WTC11 (cell line): Measurements from ENCODE around the gene GHRHR. TPM values are rescaled to one million over a fixed set of nuclear protein-coding genes. Genes with fewer than 3 reads are reported as not detected.
A peak's percentile ranks its signal among the peaks of the same experiment; 100 is the strongest.

ENCODE experiments used
- ATAC-seq: fragments of 200-7000 bp; cut with Tn5 transposase; 2 replicates; pipeline ENCODE4 v1.10.0; 2021; ENCODE audit warnings: mild to moderate bottlenecking, moderate library complexity
- CTCF ChIA-PET: fragments of 300-600 bp; sonication (Branson Sonifier 250); formaldehyde crosslinking; loops from one replicate; lab custom pipeline; 2021; ENCODE audit warnings: antibody characterized with exemption; lab: Charles Lee
- POLR2A ChIA-PET: fragments of 350-600 bp; sonication (Branson Sonifier 250); formaldehyde crosslinking; loops from one replicate; lab custom pipeline; 2021; ENCODE audit warnings: antibody characterized with exemption; lab: Charles Lee
- DNase-seq: peaks from one replicate; pipeline ENCODE4 v3.0.0; 2021; ENCODE audit warnings: low spot score
- H3K27ac Mint-ChIP-seq: 2 replicates; pipeline ENCODE4 v1.8.0; 2021; ENCODE audit warnings: mixed read lengths
- H3K27me3 Mint-ChIP-seq: 2 replicates; pipeline ENCODE4 v1.8.0; 2021; ENCODE audit warnings: low read depth, mild to moderate bottlenecking, moderate library complexity, mixed read lengths
- H3K36me3 Mint-ChIP-seq: 2 replicates; pipeline ENCODE4 v1.8.0; 2021; ENCODE audit warnings: mixed read lengths
- H3K4me1 Mint-ChIP-seq: 2 replicates; pipeline ENCODE4 v1.8.0; 2022; ENCODE audit warnings: mixed read lengths
- H3K4me3 Mint-ChIP-seq: 2 replicates; pipeline ENCODE4 v1.8.0; 2021; ENCODE audit warnings: mild to moderate bottlenecking, moderate library complexity, mixed read lengths
- H3K9me3 Mint-ChIP-seq: 2 replicates; pipeline ENCODE4 v1.8.0; 2021; ENCODE audit warnings: mixed read lengths
- CREB1 ChIP-seq: sonication (generic); formaldehyde crosslinking; IDR thresholded peaks from 2 replicates; pipeline ENCODE4 v1.8.0; 2023; ENCODE audit warnings: mild to moderate bottlenecking, missing genetic modification reagents
- CREM ChIP-seq: sonication (generic); formaldehyde crosslinking; IDR thresholded peaks from 2 replicates; pipeline ENCODE4 v1.8.1; 2022; ENCODE audit warnings: mild to moderate bottlenecking, missing genetic modification reagents, moderate library complexity
- FOXP1 ChIP-seq: sonication (generic); formaldehyde crosslinking; IDR thresholded peaks from 2 replicates; pipeline ENCODE4 v1.8.0; 2022; ENCODE audit warnings: missing genetic modification reagents, mild to moderate bottlenecking, moderate library complexity, borderline replicate concordance
- JAZF1 ChIP-seq: fragments of 250-450 bp; sonication (Bioruptor Pico); IDR thresholded peaks from 2 replicates; pipeline ENCODE4 v1.9.0; 2021; ENCODE audit warnings: moderate library complexity, mild to moderate bottlenecking, inconsistent platforms
- MXD4 ChIP-seq: fragments of 250-450 bp; sonication (Bioruptor Pico); IDR thresholded peaks from 2 replicates; pipeline ENCODE4 v1.8.0; 2021; ENCODE audit warnings: mild to moderate bottlenecking, moderate library complexity, borderline replicate concordance
- NR2C2 ChIP-seq: sonication (generic); formaldehyde crosslinking; IDR thresholded peaks from 2 replicates; pipeline ENCODE4 v1.8.0; 2022; ENCODE audit warnings: mild to moderate bottlenecking, missing genetic modification reagents
- OVOL2 ChIP-seq: fragments of 250-450 bp; sonication (Bioruptor Pico); IDR thresholded peaks from 2 replicates; pipeline ENCODE4 v1.9.0; 2021; ENCODE audit warnings: mild to moderate bottlenecking, borderline replicate concordance
- RORB ChIP-seq: fragments of 250-450 bp; sonication (Bioruptor Pico); IDR thresholded peaks from 2 replicates; pipeline ENCODE4 v1.9.0; 2021; ENCODE audit warnings: mild to moderate bottlenecking
- SMAD4 ChIP-seq: sonication (generic); formaldehyde crosslinking; IDR thresholded peaks from 2 replicates; pipeline ENCODE4 v1.8.0; 2022; ENCODE audit warnings: mild to moderate bottlenecking, missing genetic modification reagents
- TCF7 ChIP-seq: sonication (generic); formaldehyde crosslinking; IDR thresholded peaks from 2 replicates; pipeline ENCODE4 v1.8.0; 2022; ENCODE audit warnings: mild to moderate bottlenecking, low read depth, missing genetic modification reagents, moderate library complexity
- TEAD1 ChIP-seq: sonication (generic); formaldehyde crosslinking; IDR thresholded peaks from 2 replicates; pipeline ENCODE4 v1.8.0; 2022; ENCODE audit warnings: mild to moderate bottlenecking, missing genetic modification reagents
- ZNF232 ChIP-seq: sonication (generic); formaldehyde crosslinking; IDR thresholded peaks from 2 replicates; pipeline ENCODE4 v1.8.0; 2022; ENCODE audit warnings: mild to moderate bottlenecking, missing genetic modification reagents
- total RNA-seq: library from RNA; stranded (reverse); gene quantifications from 3 replicates; pipeline ENCODE4 v1.2.3, GENCODE V29; 2021
- TF ChIP-seq, protein P1 (sequence below): sonication (generic); formaldehyde crosslinking; IDR thresholded peaks from 2 replicates; pipeline ENCODE4 v1.8.1; 2023; ENCODE audit warnings: mild to moderate bottlenecking, missing genetic modification reagents
- TF ChIP-seq, protein P2 (sequence below): sonication (generic); formaldehyde crosslinking; IDR thresholded peaks from 2 replicates; pipeline ENCODE4 v1.8.0; 2023; ENCODE audit warnings: missing genetic modification reagents, mild to moderate bottlenecking, borderline replicate concordance
- TF ChIP-seq, protein P3 (sequence below): sonication (generic); formaldehyde crosslinking; conservative IDR thresholded peaks from 2 replicates; pipeline ENCODE4 v1.8.1; 2023; ENCODE audit warnings: mild to moderate bottlenecking, low read depth, missing genetic modification reagents, moderate library complexity
- TF ChIP-seq, protein P4 (sequence below): sonication (generic); formaldehyde crosslinking; IDR thresholded peaks from 2 replicates; pipeline ENCODE4 v1.8.0; 2022; ENCODE audit warnings: mild to moderate bottlenecking, missing genetic modification reagents
- TF ChIP-seq, protein P5 (sequence below): sonication (generic); formaldehyde crosslinking; IDR thresholded peaks from 2 replicates; pipeline ENCODE4 v1.8.0; 2023; ENCODE audit warnings: missing genetic modification reagents
- TF ChIP-seq, protein P6 (sequence below): fragments of 250-450 bp; sonication (Bioruptor Pico); IDR thresholded peaks from 2 replicates; pipeline ENCODE4 v1.9.0; 2021; ENCODE audit warnings: mild to moderate bottlenecking
- TF ChIP-seq, protein P7 (sequence below): fragments of 250-450 bp; sonication (Bioruptor Pico); IDR thresholded peaks from 2 replicates; pipeline ENCODE4 v1.9.0; 2021; ENCODE audit warnings: mild to moderate bottlenecking, borderline replicate concordance

Gene GHRHR
- total RNA-seq, 1 experiment from 2014 or later = 5.0 TPM

DNA sequence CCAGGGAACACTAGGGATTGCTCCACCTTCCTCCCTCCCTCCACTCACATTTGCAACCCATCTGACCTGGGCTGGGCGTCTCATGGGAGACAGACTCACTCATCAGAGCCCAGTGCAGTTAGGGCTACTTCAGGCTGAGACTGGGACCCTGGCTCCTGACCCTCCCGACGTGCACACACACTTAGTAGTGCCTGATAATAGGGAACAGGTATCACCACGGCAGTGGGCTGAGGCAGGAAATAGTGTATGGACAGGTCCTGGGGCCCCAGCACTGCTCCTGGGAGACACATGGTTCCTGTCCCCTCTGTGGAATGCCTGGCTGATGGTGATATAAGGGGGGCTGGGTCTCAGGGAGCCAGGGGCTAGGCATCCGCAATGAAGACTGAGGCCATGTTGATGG is 37.8 kb upstream of the GHRHR start:
- DNase-seq (peak; percentile 5), ATAC-seq (no peak)
- POLR2A ChIA-PET = no interaction called here
- Mint-ChIP-seq H3K27ac (no peak overlapping the region), H3K36me3 (no peaks in the 10 kb centered on the region), H3K4me1 (no peaks in the 10 kb centered on the region), H3K4me3 (no peak overlapping the region), H3K9me3 (peaks cover 13% of the 10 kb centered on the region), H3K27me3 (no peaks in the 10 kb centered on the region)
- CTCF ChIA-PET = no interaction called here
- TF ChIP-seq, protein P1, sequence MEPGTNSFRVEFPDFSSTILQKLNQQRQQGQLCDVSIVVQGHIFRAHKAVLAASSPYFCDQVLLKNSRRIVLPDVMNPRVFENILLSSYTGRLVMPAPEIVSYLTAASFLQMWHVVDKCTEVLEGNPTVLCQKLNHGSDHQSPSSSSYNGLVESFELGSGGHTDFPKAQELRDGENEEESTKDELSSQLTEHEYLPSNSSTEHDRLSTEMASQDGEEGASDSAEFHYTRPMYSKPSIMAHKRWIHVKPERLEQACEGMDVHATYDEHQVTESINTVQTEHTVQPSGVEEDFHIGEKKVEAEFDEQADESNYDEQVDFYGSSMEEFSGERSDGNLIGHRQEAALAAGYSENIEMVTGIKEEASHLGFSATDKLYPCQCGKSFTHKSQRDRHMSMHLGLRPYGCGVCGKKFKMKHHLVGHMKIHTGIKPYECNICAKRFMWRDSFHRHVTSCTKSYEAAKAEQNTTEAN (CRISPR knock-in tag) = no peak
- TF ChIP-seq TEAD1 (CRISPR knock-in tag) (no peak), RORB (CRISPR knock-in tag) (no peak), MXD4 (no peak), CREB1 (no peak), FOXP1 (CRISPR knock-in tag) (no peak), SMAD4 (no peak), NR2C2 (no peak), JAZF1 (CRISPR knock-in tag) (no peak), OVOL2 (no peak), ZNF232 (CRISPR knock-in tag) (no peak), CREM (CRISPR knock-in tag) (no peak)
- TF ChIP-seq, protein P2, sequence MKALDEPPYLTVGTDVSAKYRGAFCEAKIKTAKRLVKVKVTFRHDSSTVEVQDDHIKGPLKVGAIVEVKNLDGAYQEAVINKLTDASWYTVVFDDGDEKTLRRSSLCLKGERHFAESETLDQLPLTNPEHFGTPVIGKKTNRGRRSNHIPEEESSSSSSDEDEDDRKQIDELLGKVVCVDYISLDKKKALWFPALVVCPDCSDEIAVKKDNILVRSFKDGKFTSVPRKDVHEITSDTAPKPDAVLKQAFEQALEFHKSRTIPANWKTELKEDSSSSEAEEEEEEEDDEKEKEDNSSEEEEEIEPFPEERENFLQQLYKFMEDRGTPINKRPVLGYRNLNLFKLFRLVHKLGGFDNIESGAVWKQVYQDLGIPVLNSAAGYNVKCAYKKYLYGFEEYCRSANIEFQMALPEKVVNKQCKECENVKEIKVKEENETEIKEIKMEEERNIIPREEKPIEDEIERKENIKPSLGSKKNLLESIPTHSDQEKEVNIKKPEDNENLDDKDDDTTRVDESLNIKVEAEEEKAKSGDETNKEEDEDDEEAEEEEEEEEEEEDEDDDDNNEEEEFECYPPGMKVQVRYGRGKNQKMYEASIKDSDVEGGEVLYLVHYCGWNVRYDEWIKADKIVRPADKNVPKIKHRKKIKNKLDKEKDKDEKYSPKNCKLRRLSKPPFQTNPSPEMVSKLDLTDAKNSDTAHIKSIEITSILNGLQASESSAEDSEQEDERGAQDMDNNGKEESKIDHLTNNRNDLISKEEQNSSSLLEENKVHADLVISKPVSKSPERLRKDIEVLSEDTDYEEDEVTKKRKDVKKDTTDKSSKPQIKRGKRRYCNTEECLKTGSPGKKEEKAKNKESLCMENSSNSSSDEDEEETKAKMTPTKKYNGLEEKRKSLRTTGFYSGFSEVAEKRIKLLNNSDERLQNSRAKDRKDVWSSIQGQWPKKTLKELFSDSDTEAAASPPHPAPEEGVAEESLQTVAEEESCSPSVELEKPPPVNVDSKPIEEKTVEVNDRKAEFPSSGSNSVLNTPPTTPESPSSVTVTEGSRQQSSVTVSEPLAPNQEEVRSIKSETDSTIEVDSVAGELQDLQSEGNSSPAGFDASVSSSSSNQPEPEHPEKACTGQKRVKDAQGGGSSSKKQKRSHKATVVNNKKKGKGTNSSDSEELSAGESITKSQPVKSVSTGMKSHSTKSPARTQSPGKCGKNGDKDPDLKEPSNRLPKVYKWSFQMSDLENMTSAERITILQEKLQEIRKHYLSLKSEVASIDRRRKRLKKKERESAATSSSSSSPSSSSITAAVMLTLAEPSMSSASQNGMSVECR (CRISPR knock-in tag) = no peak
- TF ChIP-seq, protein P3, sequence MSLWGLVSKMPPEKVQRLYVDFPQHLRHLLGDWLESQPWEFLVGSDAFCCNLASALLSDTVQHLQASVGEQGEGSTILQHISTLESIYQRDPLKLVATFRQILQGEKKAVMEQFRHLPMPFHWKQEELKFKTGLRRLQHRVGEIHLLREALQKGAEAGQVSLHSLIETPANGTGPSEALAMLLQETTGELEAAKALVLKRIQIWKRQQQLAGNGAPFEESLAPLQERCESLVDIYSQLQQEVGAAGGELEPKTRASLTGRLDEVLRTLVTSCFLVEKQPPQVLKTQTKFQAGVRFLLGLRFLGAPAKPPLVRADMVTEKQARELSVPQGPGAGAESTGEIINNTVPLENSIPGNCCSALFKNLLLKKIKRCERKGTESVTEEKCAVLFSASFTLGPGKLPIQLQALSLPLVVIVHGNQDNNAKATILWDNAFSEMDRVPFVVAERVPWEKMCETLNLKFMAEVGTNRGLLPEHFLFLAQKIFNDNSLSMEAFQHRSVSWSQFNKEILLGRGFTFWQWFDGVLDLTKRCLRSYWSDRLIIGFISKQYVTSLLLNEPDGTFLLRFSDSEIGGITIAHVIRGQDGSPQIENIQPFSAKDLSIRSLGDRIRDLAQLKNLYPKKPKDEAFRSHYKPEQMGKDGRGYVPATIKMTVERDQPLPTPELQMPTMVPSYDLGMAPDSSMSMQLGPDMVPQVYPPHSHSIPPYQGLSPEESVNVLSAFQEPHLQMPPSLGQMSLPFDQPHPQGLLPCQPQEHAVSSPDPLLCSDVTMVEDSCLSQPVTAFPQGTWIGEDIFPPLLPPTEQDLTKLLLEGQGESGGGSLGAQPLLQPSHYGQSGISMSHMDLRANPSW (CRISPR knock-in tag) = no peak
- TF ChIP-seq, protein P4, sequence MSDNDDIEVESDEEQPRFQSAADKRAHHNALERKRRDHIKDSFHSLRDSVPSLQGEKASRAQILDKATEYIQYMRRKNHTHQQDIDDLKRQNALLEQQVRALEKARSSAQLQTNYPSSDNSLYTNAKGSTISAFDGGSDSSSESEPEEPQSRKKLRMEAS (CRISPR knock-in tag) = no peak
- TF ChIP-seq, protein P5, sequence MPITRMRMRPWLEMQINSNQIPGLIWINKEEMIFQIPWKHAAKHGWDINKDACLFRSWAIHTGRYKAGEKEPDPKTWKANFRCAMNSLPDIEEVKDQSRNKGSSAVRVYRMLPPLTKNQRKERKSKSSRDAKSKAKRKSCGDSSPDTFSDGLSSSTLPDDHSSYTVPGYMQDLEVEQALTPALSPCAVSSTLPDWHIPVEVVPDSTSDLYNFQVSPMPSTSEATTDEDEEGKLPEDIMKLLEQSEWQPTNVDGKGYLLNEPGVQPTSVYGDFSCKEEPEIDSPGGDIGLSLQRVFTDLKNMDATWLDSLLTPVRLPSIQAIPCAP (CRISPR knock-in tag) = no peak
- TF ChIP-seq, protein P6, sequence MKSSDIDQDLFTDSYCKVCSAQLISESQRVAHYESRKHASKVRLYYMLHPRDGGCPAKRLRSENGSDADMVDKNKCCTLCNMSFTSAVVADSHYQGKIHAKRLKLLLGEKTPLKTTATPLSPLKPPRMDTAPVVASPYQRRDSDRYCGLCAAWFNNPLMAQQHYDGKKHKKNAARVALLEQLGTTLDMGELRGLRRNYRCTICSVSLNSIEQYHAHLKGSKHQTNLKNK (CRISPR knock-in tag) = no peak

DNA sequence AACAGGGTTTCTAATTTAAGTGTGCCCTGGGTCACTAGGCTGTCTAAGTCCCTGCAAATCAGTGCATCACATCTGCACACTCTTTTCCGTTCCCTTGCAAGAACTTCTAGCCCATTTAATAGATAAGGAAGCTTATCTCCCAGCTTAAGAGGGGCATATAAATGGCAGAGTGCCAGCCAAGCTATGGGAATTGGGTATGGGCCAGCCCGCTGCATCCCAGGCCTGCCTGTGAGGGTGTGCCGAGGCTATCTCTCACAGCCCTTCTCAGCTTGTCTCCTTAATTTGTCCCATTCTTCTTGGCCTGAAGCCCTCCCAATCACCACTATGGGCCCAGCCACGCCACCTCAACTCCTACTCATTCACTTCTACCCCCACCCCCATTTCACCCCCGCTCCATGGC is 37.4 kb upstream of the GHRHR start:
- Mint-ChIP-seq H3K36me3 (no peaks in the 10 kb centered on the region), H3K4me3 (no peak overlapping the region), H3K4me1 (no peaks in the 10 kb centered on the region), H3K27ac (no peak overlapping the region), H3K9me3 (peaks cover 13% of the 10 kb centered on the region), H3K27me3 (no peaks in the 10 kb centered on the region)
- DNase-seq = peak; percentile 5
- CTCF ChIA-PET = no interaction called here
- POLR2A ChIA-PET = interaction anchor here (0.5 kb wide), 1 partner anchor 27 kb away, joined by 3 read pairs; no protein-coding TSS in a partner anchor
- ATAC-seq = no peak
- TF ChIP-seq TCF7 (CRISPR knock-in tag) (no peak), OVOL2 (no peak), NR2C2 (no peak)
- TF ChIP-seq, protein P7, sequence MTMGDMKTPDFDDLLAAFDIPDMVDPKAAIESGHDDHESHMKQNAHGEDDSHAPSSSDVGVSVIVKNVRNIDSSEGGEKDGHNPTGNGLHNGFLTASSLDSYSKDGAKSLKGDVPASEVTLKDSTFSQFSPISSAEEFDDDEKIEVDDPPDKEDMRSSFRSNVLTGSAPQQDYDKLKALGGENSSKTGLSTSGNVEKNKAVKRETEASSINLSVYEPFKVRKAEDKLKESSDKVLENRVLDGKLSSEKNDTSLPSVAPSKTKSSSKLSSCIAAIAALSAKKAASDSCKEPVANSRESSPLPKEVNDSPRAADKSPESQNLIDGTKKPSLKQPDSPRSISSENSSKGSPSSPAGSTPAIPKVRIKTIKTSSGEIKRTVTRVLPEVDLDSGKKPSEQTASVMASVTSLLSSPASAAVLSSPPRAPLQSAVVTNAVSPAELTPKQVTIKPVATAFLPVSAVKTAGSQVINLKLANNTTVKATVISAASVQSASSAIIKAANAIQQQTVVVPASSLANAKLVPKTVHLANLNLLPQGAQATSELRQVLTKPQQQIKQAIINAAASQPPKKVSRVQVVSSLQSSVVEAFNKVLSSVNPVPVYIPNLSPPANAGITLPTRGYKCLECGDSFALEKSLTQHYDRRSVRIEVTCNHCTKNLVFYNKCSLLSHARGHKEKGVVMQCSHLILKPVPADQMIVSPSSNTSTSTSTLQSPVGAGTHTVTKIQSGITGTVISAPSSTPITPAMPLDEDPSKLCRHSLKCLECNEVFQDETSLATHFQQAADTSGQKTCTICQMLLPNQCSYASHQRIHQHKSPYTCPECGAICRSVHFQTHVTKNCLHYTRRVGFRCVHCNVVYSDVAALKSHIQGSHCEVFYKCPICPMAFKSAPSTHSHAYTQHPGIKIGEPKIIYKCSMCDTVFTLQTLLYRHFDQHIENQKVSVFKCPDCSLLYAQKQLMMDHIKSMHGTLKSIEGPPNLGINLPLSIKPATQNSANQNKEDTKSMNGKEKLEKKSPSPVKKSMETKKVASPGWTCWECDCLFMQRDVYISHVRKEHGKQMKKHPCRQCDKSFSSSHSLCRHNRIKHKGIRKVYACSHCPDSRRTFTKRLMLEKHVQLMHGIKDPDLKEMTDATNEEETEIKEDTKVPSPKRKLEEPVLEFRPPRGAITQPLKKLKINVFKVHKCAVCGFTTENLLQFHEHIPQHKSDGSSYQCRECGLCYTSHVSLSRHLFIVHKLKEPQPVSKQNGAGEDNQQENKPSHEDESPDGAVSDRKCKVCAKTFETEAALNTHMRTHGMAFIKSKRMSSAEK (CRISPR knock-in tag) = no peak
- TF ChIP-seq, protein P4 (CRISPR knock-in tag) = no peak
